ENCODE data around the gene METTL14. TPM values are rescaled to one million over a fixed set of nuclear protein-coding genes. Genes with fewer than 3 reads are reported as not detected.
A peak's percentile ranks its signal among the peaks of the same experiment; 100 is the strongest.

Gene METTL14
- total and polyA plus RNA-seq, 2 donors = 17.2 to 36.7 TPM

DNA sequence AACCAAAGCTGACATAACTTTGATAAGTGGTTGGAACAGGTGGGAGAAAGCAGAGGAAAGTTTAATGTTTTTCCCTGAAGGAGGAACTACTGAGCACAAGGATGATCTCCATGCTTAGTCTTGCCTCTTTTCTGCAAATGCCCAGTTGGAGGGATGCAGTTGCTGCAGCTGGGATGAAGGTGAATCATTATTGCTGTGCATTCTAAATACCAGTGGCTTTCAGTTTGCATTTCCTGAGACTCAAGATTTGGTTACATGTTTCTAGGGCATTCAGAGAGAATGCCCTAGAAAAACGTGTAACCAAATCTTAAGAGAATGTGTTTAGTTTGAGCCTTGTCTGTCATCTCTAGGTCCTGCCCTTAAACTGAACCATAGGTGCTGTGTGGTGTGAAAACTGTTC is 42.2 kb downstream of the METTL14 start:
- peak in 1 of 9 donors; percentile 13 for DNase-seq (ENCODE audit: low read depth in 6 of 9, low spot score in 9 of 9)
- no peaks in the 10 kb centered on the region for H3K27me3 ChIP-seq (ENCODE audit: control insufficient read depth in 2 of 2, insufficient read depth in 1 of 2, low read length in 1 of 2)
- H3K27ac ChIP-seq (ENCODE audit: low read depth in 1 of 2, low read length in 1 of 2) = peak overlapping the region in 1 of 2 donors; percentile 35
- WGBS = 65% methylated on average over 1 of the region's 1 CpG
- H3K4me1 ChIP-seq (ENCODE audit: control insufficient read depth in 2 of 2, insufficient read depth in 2 of 2, low read length in 2 of 2) = peaks cover 8 to 10% of the 10 kb centered on the region in 2 donors
- no peaks in the 10 kb centered on the region for H3K9me3 ChIP-seq (ENCODE audit: control insufficient read depth in 2 of 2, insufficient read depth in 1 of 2, low read length in 1 of 2)
- peaks cover 0 to 23% of the 10 kb centered on the region in 2 donors for H3K36me3 ChIP-seq (ENCODE audit: control insufficient read depth in 2 of 2, insufficient read depth in 2 of 2, low read length in 1 of 2)
- H3K4me3 ChIP-seq (ENCODE audit: low read length in 2 of 2) = no peak overlapping the region

DNA sequence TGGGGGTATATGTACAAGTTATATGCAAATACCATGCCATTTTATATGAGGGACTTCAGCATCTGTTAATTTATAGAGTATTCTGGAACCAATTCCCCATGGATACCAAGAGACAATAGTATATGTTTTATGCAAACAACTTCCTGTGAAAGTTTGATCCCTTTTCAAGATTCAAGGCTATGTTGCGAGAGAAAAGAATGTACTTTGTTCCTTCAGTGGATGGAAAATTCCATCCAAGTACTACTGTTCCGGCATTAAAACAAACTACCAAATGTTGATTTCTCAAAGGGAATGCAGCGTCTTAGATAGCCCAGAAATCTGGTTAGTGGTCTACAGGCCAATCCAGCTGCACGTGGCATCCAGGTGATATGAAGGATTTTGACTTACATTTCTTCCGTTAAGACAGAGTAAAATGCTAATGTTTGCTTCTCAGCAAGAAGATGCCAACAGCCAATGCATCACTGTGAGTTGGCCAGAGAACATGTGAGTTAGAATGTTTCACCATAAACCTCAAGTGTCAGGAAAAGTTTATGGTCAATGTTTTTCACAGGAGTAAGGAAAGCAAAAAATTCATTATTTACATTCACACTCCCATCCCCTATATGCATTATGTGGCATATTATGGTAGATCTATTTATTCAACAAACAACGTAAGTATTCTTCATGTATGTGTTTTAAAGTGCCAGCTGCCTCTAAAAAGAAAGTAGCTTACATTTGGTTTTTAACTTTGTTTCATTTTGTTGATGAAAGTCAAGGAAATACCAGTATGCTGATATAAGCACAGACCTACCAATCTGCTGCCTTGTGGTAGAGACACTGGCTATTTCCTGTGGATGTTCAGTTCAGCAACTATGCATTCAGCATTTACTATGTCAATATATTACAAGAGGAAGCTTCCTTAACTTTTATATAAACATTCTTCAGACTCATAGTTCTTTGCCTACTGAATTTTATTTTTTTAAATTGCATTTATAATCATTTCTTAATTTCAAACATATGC is 44.4 kb downstream of the METTL14 start:
- Histone ChIP-seq H3K4me1 (ENCODE audit: control insufficient read depth in 2 of 2, insufficient read depth in 2 of 2, low read length in 2 of 2) (peaks cover 8 to 10% of the 10 kb centered on the region in 2 donors), H3K9me3 (ENCODE audit: control insufficient read depth in 2 of 2, insufficient read depth in 1 of 2, low read length in 1 of 2) (no peaks in the 10 kb centered on the region), H3K27ac (ENCODE audit: low read depth in 1 of 2, low read length in 1 of 2) (peak overlapping the region; percentile 76 to 78), H3K36me3 (ENCODE audit: control insufficient read depth in 2 of 2, insufficient read depth in 2 of 2, low read length in 1 of 2) (peaks cover 2 to 21% of the 10 kb centered on the region in 2 donors), H3K27me3 (ENCODE audit: control insufficient read depth in 2 of 2, insufficient read depth in 1 of 2, low read length in 1 of 2) (no peaks in the 10 kb centered on the region), H3K4me3 (ENCODE audit: low read length in 2 of 2) (no peak overlapping the region)
- WGBS = 85% methylated on average over 6 of the region's 6 CpGs
- DNase-seq (ENCODE audit: low read depth in 6 of 9, low spot score in 9 of 9) = peak in 8 of 9 donors; percentile 4 to 78 (median 42)

GRCh38 chr4:118730683-118731082 is 45.5 kb downstream of the METTL14 start:
- Histone ChIP-seq H3K4me3 (ENCODE audit: low read length in 2 of 2) (no peak overlapping the region), H3K36me3 (ENCODE audit: control insufficient read depth in 2 of 2, insufficient read depth in 2 of 2, low read length in 1 of 2) (peaks cover 2 to 10% of the 10 kb centered on the region in 2 donors), H3K27me3 (ENCODE audit: control insufficient read depth in 2 of 2, insufficient read depth in 1 of 2, low read length in 1 of 2) (no peaks in the 10 kb centered on the region), H3K9me3 (ENCODE audit: control insufficient read depth in 2 of 2, insufficient read depth in 1 of 2, low read length in 1 of 2) (no peaks in the 10 kb centered on the region), H3K27ac (ENCODE audit: low read depth in 1 of 2, low read length in 1 of 2) (no peak overlapping the region), H3K4me1 (ENCODE audit: control insufficient read depth in 2 of 2, insufficient read depth in 2 of 2, low read length in 2 of 2) (peaks cover 8 to 10% of the 10 kb centered on the region in 2 donors)
- DNase-seq (ENCODE audit: low read depth in 6 of 9, low spot score in 9 of 9) = no peak

GRCh38 chr4:118732591-118733330 is 47.6 kb downstream of the METTL14 start:
- H3K4me1 ChIP-seq (ENCODE audit: control insufficient read depth in 2 of 2, insufficient read depth in 2 of 2, low read length in 2 of 2) = peaks cover 4 to 7% of the 10 kb centered on the region in 2 donors
- H3K36me3 ChIP-seq (ENCODE audit: control insufficient read depth in 2 of 2, insufficient read depth in 2 of 2, low read length in 1 of 2) = peaks cover 2% of the 10 kb centered on the region in 2 donors
- DNase-seq (ENCODE audit: low read depth in 6 of 9, low spot score in 9 of 9) = no peak
- no peak overlapping the region for H3K4me3 ChIP-seq (ENCODE audit: low read length in 2 of 2)
- 98% methylated on average over 3 of the region's 3 CpGs for WGBS
- no peaks in the 10 kb centered on the region for H3K27me3 ChIP-seq (ENCODE audit: control insufficient read depth in 2 of 2, insufficient read depth in 1 of 2, low read length in 1 of 2)
- no peaks in the 10 kb centered on the region for H3K9me3 ChIP-seq (ENCODE audit: control insufficient read depth in 2 of 2, insufficient read depth in 1 of 2, low read length in 1 of 2)
- no peak overlapping the region for H3K27ac ChIP-seq (ENCODE audit: low read depth in 1 of 2, low read length in 1 of 2)

- 89% methylated on average over 7 of the region's 7 CpGs for WGBS
- no peak for DNase-seq (ENCODE audit: low read depth in 6 of 9, low spot score in 9 of 9)
- Histone ChIP-seq H3K4me3 (ENCODE audit: low read length in 2 of 2) (no peak overlapping the region), H3K36me3 (ENCODE audit: control insufficient read depth in 2 of 2, insufficient read depth in 2 of 2, low read length in 1 of 2) (peaks cover 2% of the 10 kb centered on the region in 2 donors), H3K27ac (ENCODE audit: low read depth in 1 of 2, low read length in 1 of 2) (no peak overlapping the region), H3K4me1 (ENCODE audit: control insufficient read depth in 2 of 2, insufficient read depth in 2 of 2, low read length in 2 of 2) (peaks cover under 1% of the 10 kb centered on the region in 2 donors), H3K27me3 (ENCODE audit: control insufficient read depth in 2 of 2, insufficient read depth in 1 of 2, low read length in 1 of 2) (no peaks in the 10 kb centered on the region), H3K9me3 (ENCODE audit: control insufficient read depth in 2 of 2, insufficient read depth in 1 of 2, low read length in 1 of 2) (no peaks in the 10 kb centered on the region)
Observed at GRCh38 chr4:118734491-118735205, 49.5 kb downstream of the METTL14 start.

GRCh38 chr4:118736900-118737299 is 51.7 kb downstream of the METTL14 start:
- no peaks in the 10 kb centered on the region for H3K27me3 ChIP-seq (ENCODE audit: control insufficient read depth in 2 of 2, insufficient read depth in 1 of 2, low read length in 1 of 2)
- no peaks in the 10 kb centered on the region for H3K9me3 ChIP-seq (ENCODE audit: control insufficient read depth in 2 of 2, insufficient read depth in 1 of 2, low read length in 1 of 2)
- peaks cover 2 to 9% of the 10 kb centered on the region in 2 donors for H3K36me3 ChIP-seq (ENCODE audit: control insufficient read depth in 2 of 2, insufficient read depth in 2 of 2, low read length in 1 of 2)
- DNase-seq (ENCODE audit: low read depth in 6 of 9, low spot score in 9 of 9) = no peak
- H3K4me1 ChIP-seq (ENCODE audit: control insufficient read depth in 2 of 2, insufficient read depth in 2 of 2, low read length in 2 of 2) = no peaks in the 10 kb centered on the region
- no peak overlapping the region for H3K4me3 ChIP-seq (ENCODE audit: low read length in 2 of 2)
- H3K27ac ChIP-seq (ENCODE audit: low read depth in 1 of 2, low read length in 1 of 2) = no peak overlapping the region

- Histone ChIP-seq H3K4me3 (ENCODE audit: low read length in 2 of 2) (no peak overlapping the region), H3K27ac (ENCODE audit: low read depth in 1 of 2, low read length in 1 of 2) (no peak overlapping the region), H3K27me3 (ENCODE audit: control insufficient read depth in 2 of 2, insufficient read depth in 1 of 2, low read length in 1 of 2) (no peaks in the 10 kb centered on the region), H3K36me3 (ENCODE audit: control insufficient read depth in 2 of 2, insufficient read depth in 2 of 2, low read length in 1 of 2) (peaks cover 0 to 9% of the 10 kb centered on the region in 2 donors), H3K4me1 (ENCODE audit: control insufficient read depth in 2 of 2, insufficient read depth in 2 of 2, low read length in 2 of 2) (no peaks in the 10 kb centered on the region), H3K9me3 (ENCODE audit: control insufficient read depth in 2 of 2, insufficient read depth in 1 of 2, low read length in 1 of 2) (no peaks in the 10 kb centered on the region)
- no peak for DNase-seq (ENCODE audit: low read depth in 6 of 9, low spot score in 9 of 9)
- WGBS = 98% methylated on average over 3 of the region's 3 CpGs
Observed at GRCh38 chr4:118738090-118738489, 52.9 kb downstream of the METTL14 start.

DNA sequence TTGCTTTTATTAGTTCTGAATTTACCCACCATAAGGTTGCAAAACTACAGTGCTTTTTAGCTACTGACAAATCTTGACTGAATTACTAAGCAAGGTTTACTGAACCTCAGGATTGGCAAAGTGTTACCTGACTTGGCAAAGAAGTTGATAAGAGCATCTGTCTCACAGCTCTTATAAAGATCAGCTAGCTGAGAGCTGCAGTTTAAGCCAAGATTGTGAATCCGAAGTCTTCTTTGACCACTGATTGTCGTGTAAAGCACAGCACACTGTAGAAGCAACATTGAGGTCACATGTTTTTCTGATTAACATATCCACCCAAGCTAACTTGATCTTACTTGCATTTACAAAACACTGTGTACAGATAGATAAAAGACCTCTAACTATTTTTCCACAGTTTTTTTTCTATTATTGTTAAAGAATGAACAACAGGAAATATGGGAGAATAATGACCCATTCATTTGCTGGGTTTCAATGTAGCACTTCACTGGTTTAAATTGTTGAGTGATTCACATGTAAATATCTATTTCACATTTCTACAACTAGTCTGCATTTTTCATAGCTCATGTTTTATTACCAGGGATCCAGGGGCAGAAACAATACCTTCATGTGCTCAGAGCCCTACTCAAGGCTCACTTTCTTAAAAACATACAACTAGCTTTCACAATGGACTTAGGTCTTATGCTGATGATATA is 54.0 kb downstream of the METTL14 start:
- 92% methylated on average over 2 of the region's 2 CpGs for WGBS
- Histone ChIP-seq H3K27me3 (ENCODE audit: control insufficient read depth in 2 of 2, insufficient read depth in 1 of 2, low read length in 1 of 2) (no peaks in the 10 kb centered on the region), H3K9me3 (ENCODE audit: control insufficient read depth in 2 of 2, insufficient read depth in 1 of 2, low read length in 1 of 2) (no peaks in the 10 kb centered on the region), H3K27ac (ENCODE audit: low read depth in 1 of 2, low read length in 1 of 2) (no peak overlapping the region), H3K36me3 (ENCODE audit: control insufficient read depth in 2 of 2, insufficient read depth in 2 of 2, low read length in 1 of 2) (peaks cover 0 to 9% of the 10 kb centered on the region in 2 donors), H3K4me1 (ENCODE audit: control insufficient read depth in 2 of 2, insufficient read depth in 2 of 2, low read length in 2 of 2) (no peaks in the 10 kb centered on the region), H3K4me3 (ENCODE audit: low read length in 2 of 2) (no peak overlapping the region)
- no peak for DNase-seq (ENCODE audit: low read depth in 6 of 9, low spot score in 9 of 9)
